ENCODE results near the gene TMTC1. TPM values are rescaled to one million over a fixed set of nuclear protein-coding genes. Genes with fewer than 3 reads are reported as not detected.
A peak's percentile ranks its signal among the peaks of the same experiment; 100 is the strongest.

TMTC1 gene
- total RNA-seq (2022) = not detected in 2 replicates
- percentile 2 among the genes with signal in this experiment for Bru-seq, nascent RNA
- BruChase-seq, experiment 1, labeled RNA remaining after a 2-hour chase = percentile 1 among the genes with signal in this experiment
- BruChase-seq, experiment 2, labeled RNA remaining after a 6-hour chase = percentile 1 among the genes with signal in this experiment
- long read RNA-seq = 0 reads

GRCh38 chr12:29783773-29784666 is at the start of gene TMTC1:
TSS of gene TMTC1 (minus strand) at chr12:29783942. CDS start at chr12:29783751, 191 bp downstream.
- peaks cover 14% of the 10 kb centered on the region; the same call in 1 of the 2 replicates for H3K9me3 ChIP-seq
- H3K4me1 ChIP-seq = no peaks in the 10 kb centered on the region
- no peaks in the 10 kb centered on the region for H3K4me1 Mint-ChIP-seq (ENCODE audit: low read depth, unreplicated experiment)
- H3K36me3 ChIP-seq (ENCODE audit: control insufficient read depth, insufficient read depth, low read length) = no peaks in the 10 kb centered on the region
- no peak within 1 kb of the TSS for H3K4me3 ChIP-seq (ENCODE audit: low read depth, low read length)
- no TSS peak for BruUV-seq (replicated peaks)
- H3K4me3 Mint-ChIP-seq (ENCODE audit: unreplicated experiment) = no peak within 1 kb of the TSS
- TF ChIP-seq CTCF (IDR thresholded peaks at IDR 0.05; ENCODE audit: insufficient read depth in 1 of 2, low read depth in 1 of 2, low read length in 1 of 2, severe bottlenecking in 1 of 2, unreplicated experiment in 1 of 2) = no peak
- H3K9me3 Mint-ChIP-seq (ENCODE audit: unreplicated experiment) = peaks cover 15% of the 10 kb centered on the region
- no peak within 1 kb of the TSS for H3K27ac Mint-ChIP-seq (ENCODE audit: unreplicated experiment)
- H3K27me3 ChIP-seq (replicated peaks; ENCODE audit: control insufficient read depth, insufficient read depth, low read length) = no peaks in the 10 kb centered on the region
- intact Hi-C loops (cut with micrococcal nuclease; ENCODE audit: unreplicated experiment) = no loop called here
- H3K36me3 Mint-ChIP-seq (ENCODE audit: insufficient read depth, unreplicated experiment) = no peaks in the 10 kb centered on the region
- no peak for DNase-seq
- H3K27me3 Mint-ChIP-seq (ENCODE audit: insufficient read depth, unreplicated experiment) = peaks cover 2% of the 10 kb centered on the region
- ChIA-PET CTCF (no interaction called here), POLR2A (no interaction called here)

DNA sequence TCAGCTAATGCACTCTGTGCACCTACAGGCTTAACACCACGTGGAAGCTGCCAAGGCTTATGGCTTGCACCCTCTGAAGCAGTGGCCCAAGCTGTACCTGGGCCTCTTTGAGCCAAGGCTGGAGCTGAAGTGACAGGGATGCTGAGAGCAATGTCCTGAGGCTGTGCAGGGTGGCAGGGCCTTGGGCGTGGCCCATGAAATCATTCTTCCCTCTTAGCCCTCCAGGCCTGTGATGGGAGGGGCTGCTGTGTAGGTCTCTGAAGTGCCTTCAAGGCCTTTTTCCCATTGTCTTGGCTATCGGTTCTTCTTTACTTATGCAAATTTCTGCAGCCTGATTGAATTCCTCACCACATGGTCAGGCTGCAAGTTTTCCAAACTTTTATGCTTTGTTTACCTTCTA is 47.4 kb upstream of the TMTC1 start:
- Mint-ChIP-seq H3K9me3 (ENCODE audit: unreplicated experiment) (peaks cover 51% of the 10 kb centered on the region), H3K27ac (ENCODE audit: unreplicated experiment) (no peak overlapping the region), H3K4me1 (ENCODE audit: low read depth, unreplicated experiment) (no peaks in the 10 kb centered on the region), H3K36me3 (ENCODE audit: insufficient read depth, unreplicated experiment) (no peaks in the 10 kb centered on the region), H3K4me3 (ENCODE audit: unreplicated experiment) (no peak overlapping the region), H3K27me3 (ENCODE audit: insufficient read depth, unreplicated experiment) (no peaks in the 10 kb centered on the region)
- no peaks in the 10 kb centered on the region for H3K36me3 ChIP-seq (ENCODE audit: control insufficient read depth, insufficient read depth, low read length)
- 0 out of 2 replicates have a peak, but pooled peaks cover 3% of the 10 kb centered on the region for H3K9me3 ChIP-seq
- H3K27me3 ChIP-seq (replicated peaks; ENCODE audit: control insufficient read depth, insufficient read depth, low read length) = no peaks in the 10 kb centered on the region
- no TSS peak for BruUV-seq (replicated peaks)
- H3K4me1 ChIP-seq = peaks cover 8% of the 10 kb centered on the region; the same call in 1 of the 2 replicates
- CTCF ChIA-PET = no interaction called here
- no peak overlapping the region for H3K4me3 ChIP-seq (ENCODE audit: low read depth, low read length)
- intact Hi-C loops (cut with micrococcal nuclease; ENCODE audit: unreplicated experiment) = no loop called here
- POLR2A ChIA-PET = no interaction called here
- no peak for TF ChIP-seq CTCF (IDR thresholded peaks at IDR 0.05; ENCODE audit: insufficient read depth in 1 of 2, low read depth in 1 of 2, low read length in 1 of 2, severe bottlenecking in 1 of 2, unreplicated experiment in 1 of 2)
- DNase-seq = no peak

GRCh38 chr12:29830391-29830790 is 46.6 kb upstream of the TMTC1 start:
- Mint-ChIP-seq H3K27me3 (ENCODE audit: insufficient read depth, unreplicated experiment) (no peaks in the 10 kb centered on the region), H3K36me3 (ENCODE audit: insufficient read depth, unreplicated experiment) (no peaks in the 10 kb centered on the region), H3K27ac (ENCODE audit: unreplicated experiment) (no peak overlapping the region), H3K4me3 (ENCODE audit: unreplicated experiment) (no peak overlapping the region), H3K4me1 (ENCODE audit: low read depth, unreplicated experiment) (no peaks in the 10 kb centered on the region), H3K9me3 (ENCODE audit: unreplicated experiment) (peaks cover 43% of the 10 kb centered on the region)
- ChIA-PET CTCF (no interaction called here), POLR2A (no interaction called here)
- DNase-seq = peak in 1 of 2 experiments; percentile 14
- Histone ChIP-seq H3K4me1 (peaks cover 8% of the 10 kb centered on the region; the same call in 1 of the 2 replicates), H3K36me3 (ENCODE audit: control insufficient read depth, insufficient read depth, low read length) (no peaks in the 10 kb centered on the region), H3K27me3 (replicated peaks; ENCODE audit: control insufficient read depth, insufficient read depth, low read length) (no peaks in the 10 kb centered on the region), H3K9me3 (0 out of 2 replicates have a peak, but pooled peaks cover 3% of the 10 kb centered on the region), H3K4me3 (ENCODE audit: low read depth, low read length) (no peak overlapping the region)
- no peak for TF ChIP-seq CTCF (IDR thresholded peaks at IDR 0.05; ENCODE audit: insufficient read depth in 1 of 2, low read depth in 1 of 2, low read length in 1 of 2, severe bottlenecking in 1 of 2, unreplicated experiment in 1 of 2)
- intact Hi-C loops (cut with micrococcal nuclease; ENCODE audit: unreplicated experiment) = no loop called here
- no TSS peak for BruUV-seq (replicated peaks)
